Right lobe of liver (tissue), 4 donors: Measurements from ENCODE around the gene GOLT1A.

ENCODE experiments used
- CTCF ChIP-seq, 4 donors: fragments of 200-600 bp in 3 of 4; fragments of 450-650 bp in 1 of 4; IDR thresholded peaks; one replicate each; pipeline versions ENCODE4 v1.5.1 to v1.8.0; 2016 to 2022; ENCODE audit warnings: antibody characterized with exemption in 4 of 4, mild to moderate bottlenecking in 2 of 4
- POLR2A ChIP-seq: fragments of 450-650 bp; IDR thresholded peaks from one replicate; pipeline ENCODE4 v1.6.1; 2017; ENCODE audit warnings: antibody characterized with exemption, mild to moderate bottlenecking
- donor health status: DM: no; HTN: no; CAD: no.
- donor health status: DM: no; HTN: no; CAD: no.
- donor health status: DM: no; HTN: yes; CAD: no.

GRCh38 chr1:204219971-204220616 is 6.3 kb upstream of the GOLT1A start:
- TF ChIP-seq CTCF (IDR thresholded peaks at IDR 0.05) (no peak), POLR2A (no peak)
